Globus pallidus (tissue), 1 donor: ENCODE data around the gene PPARD.
"Not testable (repeated sequence)": the region's sequence is repeated elsewhere in the genome, so short reads cannot be mapped to it uniquely, and the experiment has no call there.

Experiments used
- DNase-seq: peaks from one replicate; pipeline ENCODE4 v3.0.0-alpha.2; 2015; ENCODE audit warnings: low spot score

PPARD gene

DNA sequence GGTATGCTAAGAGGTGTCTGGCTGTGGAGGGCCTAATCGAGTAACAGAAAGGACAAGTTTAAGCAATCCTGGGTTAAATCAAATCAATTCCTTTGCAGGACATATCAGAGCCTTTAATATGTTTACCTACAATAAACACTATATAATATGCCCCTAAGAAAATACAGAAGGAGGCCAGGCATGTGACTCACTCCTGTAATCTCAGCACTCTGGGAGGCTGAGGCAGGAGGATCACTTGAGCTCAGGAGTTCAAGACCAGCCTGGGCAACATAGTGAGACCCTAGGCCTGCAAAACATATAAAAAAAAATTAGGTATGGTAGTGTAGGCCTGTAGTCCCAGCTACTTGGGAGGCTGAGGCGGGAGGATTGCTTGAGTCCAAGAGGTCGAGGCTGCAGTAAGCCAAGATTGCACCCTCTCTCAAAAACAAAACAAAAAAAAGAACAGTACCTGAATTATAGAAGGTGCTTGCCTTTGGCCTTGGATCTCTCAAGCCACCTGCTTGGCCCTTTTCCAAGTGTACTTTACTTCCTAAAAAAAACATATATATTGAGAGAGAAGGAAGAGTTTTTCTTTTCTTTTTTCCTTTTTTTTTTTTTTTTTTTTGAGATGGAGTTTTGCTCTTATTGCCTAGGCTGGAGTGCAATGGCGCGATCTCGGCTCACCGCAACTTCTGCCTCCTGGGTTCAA, 96.2 kb downstream of the PPARD start:
- not testable (repeated sequence) for DNase-seq

DNA sequence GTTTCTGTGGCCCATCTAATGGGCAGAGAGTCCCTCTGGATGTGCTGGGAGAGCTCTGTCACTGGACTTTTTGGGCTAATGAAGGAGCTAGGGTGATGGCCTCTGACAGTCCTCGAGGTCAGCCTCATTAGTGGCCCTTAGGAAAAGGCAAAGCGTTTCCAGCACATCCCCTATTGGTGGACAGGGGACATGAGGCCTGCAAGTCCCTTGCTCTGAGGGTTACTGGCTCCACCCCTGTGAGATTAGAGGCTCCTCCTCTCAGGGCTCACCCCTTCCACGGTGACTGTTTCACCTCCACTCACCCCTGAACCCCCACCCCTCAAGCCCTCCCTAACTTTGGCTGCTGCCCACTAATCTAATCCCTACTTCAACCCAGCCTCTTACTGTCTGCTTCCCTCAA, 97.0 kb downstream of the PPARD start:
- no peak for DNase-seq

DNA sequence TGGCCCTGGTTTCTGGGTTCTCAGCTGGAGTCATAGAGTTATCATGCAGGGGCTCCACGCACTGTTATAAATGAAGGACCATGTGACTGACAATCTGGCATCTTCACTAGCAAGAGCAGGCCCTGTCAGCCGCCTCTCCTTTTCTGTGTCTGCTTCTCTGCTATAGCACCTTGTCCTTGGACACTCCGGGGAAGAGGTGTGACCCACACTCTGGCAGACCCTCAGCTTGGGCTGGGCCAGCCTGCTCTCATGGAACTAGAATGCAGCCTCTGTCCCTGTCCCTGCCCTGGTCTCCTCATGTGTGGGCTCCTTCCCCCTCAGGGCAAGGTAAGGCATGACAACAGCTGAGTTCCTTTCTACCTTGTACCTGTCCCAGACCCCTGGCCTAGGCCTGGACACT, 98.8 kb downstream of the PPARD start:
- no peak for DNase-seq

DNA sequence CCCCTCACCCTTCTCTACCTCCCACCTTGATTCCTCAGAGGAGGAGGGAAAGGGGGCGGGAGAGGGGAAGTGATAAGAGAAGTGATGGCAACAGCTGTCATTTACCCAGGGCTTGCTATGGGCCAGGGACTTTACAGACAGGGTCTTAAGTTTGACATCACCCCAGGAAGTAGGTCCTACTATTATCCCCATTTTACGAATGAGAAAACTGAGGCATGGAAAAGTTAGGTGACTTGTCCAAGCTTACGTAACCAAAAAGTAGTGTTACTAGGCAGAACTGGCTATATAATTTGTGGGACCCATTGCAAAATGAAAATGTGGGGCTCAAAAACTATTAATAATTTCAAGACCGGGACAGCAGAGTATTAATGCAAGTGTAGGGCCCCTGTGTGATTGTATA, 99.3 kb downstream of the PPARD start:
- no peak for DNase-seq

DNA sequence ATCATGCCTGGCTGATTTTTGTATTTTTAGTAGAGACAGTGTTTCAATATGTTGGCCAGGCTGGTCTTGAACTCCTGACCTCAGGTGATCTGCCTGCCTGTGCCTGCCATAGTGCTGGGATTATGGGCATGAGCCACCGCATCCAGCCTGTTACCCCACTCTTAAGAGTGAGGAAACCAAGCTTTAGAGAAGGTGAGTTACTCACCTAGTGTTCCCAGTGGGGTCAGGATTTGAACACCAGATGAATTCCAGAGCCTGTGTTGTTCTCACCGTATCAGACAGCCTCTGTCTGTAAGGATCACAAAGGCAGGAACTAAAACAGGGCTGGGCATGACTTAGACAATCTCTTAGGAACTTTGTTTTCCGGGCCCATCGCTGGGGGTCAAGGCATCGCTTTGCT, 100.3 kb downstream of the PPARD start:
- DNase-seq = no peak

DNA sequence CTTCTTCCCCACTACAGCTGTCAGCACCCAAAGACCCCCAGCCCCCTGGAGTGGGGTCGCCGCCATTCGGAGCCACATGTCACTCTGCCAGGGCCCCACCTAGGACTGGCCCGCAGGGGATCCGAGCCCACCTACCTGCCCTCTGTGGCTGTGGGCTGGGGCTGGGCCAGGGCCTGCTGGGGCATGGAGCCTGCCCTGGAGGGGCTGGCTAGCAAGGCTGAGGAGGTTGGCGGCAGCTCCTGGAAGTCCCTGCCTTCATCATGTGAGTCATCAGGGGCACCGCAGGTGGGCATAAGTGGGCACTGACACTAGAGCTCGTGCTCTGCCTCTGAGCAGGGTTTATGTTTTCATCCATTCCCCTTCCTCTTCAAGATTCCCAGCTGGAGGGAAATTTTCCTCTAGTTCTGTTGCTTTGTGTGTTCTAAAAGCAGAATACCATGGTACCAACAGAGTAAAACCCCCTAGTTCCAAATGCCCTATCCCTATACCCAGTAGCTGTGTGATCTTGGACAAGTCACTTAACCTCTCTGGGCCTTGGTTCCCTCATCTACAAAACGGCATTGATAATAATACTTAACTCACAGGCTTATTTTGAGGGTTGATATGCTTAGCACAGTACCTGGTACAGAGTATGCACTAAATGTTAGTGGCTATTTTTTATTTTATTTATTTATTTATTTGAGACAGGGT, 101.1 kb downstream of the PPARD start:
- no peak for DNase-seq

DNA sequence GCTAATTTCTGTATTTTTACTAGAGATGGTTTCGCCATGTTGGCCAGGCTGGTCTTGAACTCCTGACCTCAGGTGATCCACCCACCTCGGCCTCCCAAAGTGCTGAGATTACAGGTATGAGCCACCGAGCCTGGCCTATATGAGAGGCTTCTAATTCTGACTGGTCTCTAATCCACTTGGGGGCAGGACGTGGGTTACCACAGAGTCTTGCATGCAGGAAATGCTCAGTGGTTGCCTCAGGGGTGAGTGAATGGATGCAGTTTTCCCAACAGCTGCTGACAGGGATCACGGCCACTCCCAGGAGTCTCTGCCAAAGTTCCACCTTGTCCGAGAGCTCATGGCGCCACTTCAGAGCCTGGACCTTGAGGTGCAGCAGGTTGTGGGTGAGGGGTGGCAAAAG, 103.3 kb downstream of the PPARD start:
- DNase-seq = no peak

DNA sequence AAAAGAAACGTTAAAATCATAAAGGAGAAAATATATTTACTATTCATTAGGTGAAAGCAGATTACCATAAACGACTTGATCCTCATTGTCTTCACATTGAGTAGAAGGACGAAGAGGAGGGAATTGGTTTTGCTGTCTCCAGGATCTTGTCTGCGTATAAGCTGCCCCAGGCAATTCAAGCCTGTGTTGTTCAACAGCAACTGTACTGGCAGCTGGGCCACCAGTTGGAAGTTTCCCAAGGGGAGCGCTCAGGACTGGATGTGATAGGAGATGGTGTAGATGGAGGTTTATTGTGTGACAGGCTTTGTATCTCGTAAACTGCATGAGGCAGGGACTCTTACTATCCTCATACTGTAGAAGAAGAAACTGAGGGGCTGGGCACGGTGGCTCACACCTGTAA, 105.8 kb downstream of the PPARD start:
- DNase-seq = no peak

DNA sequence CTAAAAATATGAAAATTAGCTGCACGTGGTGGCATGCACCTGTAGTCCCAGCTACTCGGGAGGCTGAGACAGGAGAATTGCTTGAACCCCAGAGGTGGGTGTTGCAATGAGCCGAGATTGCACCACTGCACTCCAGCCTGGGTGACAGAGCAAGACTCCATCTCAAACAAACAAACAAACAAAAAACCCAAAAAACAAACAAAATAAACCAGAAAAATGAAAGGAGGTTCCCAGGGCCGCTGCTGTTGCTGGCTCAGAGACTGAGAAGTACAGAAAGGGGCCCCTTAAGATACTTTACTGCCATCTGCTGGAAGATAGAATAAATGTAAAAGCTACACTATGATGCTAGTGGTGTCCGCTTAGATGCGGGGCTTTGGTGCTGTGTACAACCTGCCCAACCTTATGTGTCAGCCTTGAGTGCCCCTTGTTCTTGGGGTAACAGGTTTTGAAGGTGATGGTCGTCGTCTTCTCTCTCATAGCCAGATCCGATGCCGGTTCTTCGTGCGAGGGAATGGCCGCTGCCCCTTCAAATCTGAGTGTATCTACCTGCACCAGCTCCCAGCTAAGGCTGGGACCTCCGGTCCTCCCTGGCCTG, 107.0 kb downstream of the PPARD start:
- DNase-seq = peak; percentile 80

DNA sequence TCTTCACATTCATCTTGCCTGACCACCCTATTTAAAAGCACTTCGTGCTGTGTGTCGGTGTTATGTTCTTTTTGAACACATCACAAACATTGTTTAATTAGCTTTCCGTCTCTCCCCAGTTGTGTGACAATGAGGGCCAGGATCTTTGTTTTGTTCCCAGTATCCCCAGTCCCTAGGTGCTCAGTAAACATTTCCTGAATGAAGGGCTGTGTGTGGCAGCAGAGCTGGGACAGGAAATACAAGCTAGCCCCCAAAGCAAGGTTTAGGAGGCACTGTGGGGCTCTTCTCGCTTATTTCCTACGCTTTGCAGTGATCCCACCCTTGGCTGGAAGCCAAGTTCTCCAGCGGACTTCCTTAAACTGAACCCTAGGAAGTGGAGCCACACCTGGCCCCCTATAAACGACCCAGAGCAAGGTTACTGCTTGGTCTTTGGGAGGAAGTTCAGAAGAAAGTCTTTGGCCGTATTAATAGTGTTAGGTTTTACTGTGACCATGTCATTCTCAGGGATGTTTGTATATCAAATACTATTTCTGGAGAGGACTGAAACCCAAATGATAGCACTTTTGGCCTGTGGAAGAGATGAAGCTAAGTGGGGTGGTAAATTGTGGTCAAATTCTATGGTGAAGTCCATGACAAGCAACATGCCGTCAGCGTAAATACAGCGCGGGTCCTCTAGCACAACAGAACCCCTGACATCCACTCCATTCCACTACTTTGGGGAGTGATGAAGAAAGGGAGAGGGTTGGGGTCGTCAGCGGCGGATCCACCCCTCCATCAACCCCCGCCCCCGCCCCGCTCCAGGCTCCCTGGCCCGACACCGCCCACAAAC, 109.2 kb downstream of the PPARD start:
- DNase-seq = no peak

DNA sequence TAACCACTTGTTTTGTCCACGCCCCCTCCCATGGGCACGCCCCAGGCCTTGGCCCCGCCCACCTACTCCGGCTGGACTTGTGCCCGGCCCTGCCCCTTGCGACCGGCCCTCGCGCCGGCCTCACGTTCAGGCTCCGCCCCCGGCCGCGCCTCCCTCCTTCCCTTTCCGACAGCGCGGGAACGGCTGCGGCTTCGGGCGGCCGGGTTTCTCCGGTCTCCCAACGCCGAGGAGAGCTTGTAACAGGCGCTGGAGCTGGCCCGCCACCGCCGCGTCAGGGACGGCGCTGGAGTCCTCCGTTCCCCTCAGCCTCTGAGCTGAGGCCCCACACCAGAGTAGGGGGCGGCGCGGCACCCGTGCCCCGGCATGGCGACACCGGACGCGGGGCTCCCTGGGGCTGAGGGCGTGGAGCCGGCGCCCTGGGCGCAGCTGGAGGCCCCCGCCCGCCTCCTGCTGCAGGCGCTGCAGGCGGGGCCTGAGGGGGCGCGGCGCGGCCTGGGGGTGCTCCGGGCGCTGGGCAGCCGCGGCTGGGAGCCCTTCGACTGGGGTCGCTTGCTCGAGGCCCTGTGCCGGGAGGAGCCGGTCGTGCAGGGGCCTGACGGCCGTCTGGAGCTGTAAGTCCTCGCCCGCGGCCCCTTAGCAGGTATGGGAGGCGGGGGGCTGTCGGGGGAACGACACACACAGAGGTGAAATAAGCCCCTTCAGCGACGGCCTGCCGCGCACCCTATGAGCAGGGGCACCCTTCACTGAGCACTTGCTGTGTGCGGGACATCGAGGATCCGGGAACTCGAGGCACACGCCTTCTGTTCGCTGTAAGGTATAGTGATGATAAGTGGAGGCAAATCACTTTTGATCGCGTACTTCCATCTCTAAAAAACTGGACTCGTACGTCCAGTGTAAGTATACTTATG, 110.1 kb downstream of the PPARD start, which contains the start of gene FANCE:
Gene FANCE (plus strand): TSS at position 156 of the 908 bp plus-strand sequence. CDS start 208 bp downstream, at position 364.
- DNase-seq = peak; percentile 86

DNA sequence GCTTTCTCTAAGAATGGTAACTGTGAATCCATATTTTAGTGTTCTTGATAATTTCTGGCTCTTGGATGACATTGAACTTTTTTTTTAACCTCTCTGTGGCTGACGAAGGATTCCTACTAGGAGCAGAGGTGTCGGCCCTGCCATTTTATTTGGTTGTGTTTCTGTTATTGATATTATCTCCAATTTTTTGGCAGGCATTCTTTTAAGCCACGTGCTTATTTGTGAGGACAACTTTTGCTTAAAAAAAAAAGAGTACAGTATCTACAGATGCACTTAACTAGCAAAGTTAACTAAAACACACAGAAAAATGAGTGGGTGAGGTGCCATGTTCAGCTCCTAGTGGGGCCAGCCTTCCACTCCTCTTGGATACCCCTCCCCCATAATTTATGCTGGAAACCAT, 110.9 kb downstream of the PPARD start:
- no peak for DNase-seq

DNA sequence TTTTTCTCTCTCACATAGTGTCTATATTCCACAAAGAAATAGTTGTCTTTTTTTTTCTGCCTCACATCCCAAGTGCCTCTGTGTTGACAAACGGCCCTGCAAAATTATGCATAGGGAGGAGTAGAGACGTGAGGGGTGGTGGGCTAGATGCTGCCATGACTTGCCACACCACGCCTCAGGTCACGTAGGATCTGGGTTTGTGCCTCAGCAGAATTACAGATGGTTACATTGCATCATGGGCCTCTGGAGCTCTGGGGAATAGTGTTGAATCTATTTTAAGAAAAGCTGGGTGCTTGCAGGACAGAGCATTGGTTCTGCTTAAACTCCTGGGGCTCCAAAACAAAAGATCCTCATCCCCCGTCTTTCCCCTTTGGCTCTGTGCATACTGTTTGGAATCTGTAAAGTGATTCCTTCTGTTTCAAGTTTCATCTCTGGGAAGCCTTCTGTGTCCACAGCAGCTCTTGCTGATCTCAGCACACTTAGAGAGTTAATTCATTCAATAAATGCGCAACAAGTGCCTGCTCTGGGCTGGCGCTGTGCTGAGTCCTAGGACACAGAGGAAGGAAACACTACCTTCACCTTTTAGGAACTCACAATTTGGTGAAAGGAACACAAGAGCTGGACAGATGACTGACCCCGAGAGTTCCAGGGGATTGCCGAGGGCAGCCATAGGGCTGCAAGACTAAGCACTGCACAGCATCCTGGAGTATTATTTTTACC, 112.2 kb downstream of the PPARD start:
- DNase-seq = no peak

DNA sequence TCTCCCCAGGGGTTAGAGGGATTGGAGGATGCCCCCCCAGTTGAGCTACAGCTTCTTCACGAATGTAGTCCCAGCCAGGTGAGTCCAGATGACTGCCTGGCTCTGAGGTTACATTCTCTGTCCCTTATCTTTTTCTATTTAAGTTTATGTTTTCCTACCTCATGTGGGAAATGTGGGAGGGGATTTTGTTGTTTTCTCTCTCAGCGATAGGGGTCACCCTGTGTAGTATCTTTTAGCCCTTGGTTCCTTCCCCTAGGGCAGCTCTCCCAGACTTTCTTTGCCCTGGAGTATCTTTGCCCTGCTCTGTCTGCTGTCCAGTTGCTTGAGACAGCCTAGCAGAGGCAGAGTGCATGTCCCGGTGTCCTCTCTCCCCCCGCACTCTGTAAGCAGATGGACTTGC, 115.5 kb downstream of the PPARD start:
- no peak for DNase-seq

DNA sequence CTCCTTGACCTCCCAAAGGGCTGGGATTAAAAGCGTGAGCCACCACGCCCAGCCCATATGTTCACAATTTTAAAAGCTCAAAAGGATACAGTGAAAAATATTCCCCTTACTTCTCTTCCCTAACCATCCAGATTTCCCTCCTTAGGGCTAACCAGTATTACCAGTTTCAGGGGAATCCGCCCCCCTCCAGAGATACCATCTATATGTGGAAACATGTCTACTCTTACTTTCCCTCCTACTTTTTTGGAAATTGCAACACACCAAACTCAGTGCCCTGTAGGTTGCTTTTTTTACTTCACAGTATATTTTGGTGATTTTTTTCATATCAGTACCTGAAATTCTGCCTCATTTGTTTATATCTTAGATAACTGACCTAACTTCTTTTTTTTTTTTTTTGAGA, 118.9 kb downstream of the PPARD start:
- no peak for DNase-seq

DNA sequence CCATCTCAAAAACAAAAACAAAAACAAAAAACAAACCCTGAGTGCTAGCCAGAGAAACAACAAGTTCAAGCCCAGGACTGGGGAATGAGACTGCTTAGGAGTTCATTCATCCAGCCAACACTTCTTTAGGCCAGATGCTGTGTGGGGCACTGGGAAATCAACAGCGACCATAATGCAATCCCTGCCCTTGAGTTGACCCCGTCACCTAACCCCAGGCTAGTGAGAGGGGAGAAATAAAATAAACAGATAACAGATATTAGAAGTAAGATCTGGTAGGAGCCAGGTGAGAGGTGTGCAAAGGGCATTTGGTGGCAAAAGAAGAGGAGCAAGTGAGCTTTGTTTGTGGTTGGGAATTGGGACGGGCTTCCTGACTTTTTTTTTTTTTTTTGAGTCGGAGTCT, 120.9 kb downstream of the PPARD start:
- no peak for DNase-seq

DNA sequence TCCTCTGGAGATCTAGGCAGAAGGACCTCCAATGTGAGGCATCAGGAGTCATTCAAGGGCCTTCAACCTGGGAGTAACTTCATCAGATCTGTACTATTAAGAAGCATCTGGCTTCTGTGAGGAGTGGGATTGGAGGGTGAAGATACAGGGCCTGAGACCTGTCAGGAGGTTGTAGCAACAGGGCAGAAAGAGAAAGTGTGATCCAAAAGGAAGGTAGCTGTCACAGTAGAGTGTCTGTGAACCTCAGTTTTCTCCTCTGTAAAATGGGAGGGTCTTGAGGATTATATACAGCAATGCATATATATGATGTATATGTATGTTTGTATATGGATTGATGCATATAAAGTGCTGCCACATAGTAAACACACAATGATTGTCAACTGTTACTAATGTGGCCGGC, 123.3 kb downstream of the PPARD start:
- no peak for DNase-seq

DNA sequence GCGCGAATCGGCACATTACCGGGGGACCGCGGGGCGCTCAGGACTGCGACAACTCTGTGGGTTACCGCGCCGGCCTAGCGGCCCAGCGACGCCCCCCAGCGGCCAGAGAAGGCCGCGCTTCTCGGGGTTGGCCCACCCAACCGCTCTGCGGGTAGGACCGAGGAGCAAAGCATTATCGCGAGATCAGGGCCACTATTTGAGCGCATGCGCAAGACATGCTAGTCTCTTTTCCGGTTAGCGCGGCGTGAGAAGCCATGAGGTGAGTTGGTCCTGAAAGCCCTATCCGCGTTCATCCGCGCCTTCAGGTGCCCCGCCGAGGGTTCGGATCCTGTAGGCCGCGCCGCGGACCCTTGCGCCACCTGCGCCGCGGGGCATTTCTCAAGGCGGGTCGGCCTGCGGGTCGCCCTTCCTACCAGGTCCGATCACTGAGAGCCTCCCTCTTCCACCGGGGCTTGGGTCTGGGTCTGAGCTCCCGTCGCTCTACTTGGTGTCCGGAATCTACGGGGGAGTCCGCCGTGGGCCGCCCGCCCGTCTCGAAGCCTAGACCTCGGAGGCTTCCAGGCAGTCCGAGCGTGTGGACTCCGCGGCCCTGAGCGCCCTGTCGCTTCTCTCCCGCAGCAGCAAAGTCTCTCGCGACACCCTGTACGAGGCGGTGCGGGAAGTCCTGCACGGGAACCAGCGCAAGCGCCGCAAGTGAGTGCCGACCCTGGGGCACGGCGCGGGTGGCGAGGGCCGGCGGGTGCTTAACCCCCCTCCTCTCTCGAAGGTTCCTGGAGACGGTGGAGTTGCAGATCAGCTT, 126.0 kb downstream of the PPARD start, which contains the start of gene RPL10A:
Gene RPL10A (plus strand): TSS at position 221 of the 799 bp plus-strand sequence. CDS start 34 bp downstream, at position 255.
- peak; percentile 96 for DNase-seq

DNA sequence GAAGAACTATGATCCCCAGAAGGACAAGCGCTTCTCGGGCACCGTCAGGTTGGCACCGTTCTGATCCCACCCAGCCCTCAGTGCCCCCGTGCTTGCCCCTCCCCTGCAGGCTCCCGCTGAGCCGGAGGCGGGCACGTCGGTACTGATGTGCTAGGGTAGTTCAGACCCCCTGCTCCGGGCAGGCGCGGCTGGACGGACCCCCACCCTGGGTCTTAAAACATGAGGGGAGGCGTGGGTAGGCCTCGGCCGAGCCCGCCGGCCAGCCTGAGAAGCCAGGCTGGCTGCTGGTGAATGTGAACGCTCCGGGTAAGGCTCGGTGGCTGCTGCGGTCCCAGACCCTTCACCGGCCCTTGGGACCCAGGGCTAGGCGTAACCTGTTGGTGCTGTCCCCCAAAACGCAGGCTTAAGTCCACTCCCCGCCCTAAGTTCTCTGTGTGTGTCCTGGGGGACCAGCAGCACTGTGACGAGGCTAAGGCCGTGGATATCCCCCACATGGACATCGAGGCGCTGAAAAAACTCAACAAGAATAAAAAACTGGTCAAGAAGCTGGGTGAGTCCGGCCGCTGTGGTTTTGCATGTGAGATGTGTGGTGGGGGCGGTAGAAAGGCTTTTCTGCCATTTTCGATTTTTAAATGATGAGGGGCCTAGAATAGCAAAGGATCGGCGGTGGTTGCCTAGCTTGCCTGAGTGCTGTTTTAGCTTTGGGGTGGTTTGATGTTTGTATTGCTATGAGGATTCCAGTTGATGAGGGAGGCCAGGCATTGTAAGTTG, 126.8 kb downstream of the PPARD start:
- DNase-seq = no peak
